B cell (primary cell): ENCODE data around the gene SDC1. TPM values are rescaled to one million over a fixed set of nuclear protein-coding genes. Genes with fewer than 3 reads are reported as not detected.

Experiments
- ATAC-seq: fragments of 200-7000 bp; cut with Tn5 transposase; one replicate; pipeline ENCODE4 v1.10.0; 2021; ENCODE audit warnings: low read depth, mild to moderate bottlenecking, moderate number of reproducible peaks, moderate library complexity
- CTCF ChIA-PET: fragments of 350-600 bp; sonication (Branson Sonifier 250); formaldehyde crosslinking; loops from one replicate; lab custom pipeline; 2021; ENCODE audit warnings: antibody characterized with exemption, inconsistent platforms; lab: Charles Lee
- POLR2A ChIA-PET: fragments of 350-600 bp; sonication (Branson Sonifier 250); formaldehyde crosslinking; loops from one replicate; lab custom pipeline; 2021; ENCODE audit warnings: antibody characterized with exemption; lab: Charles Lee
- DNase-seq: peaks from one replicate; pipeline ENCODE4 v3.0.0; 2013
- H2AFZ ChIP-seq: 2 replicates; pipeline ENCODE4 v1.6.1; 2012; ENCODE audit warnings: mild to moderate bottlenecking, low read depth, low read length; ENCODE audit not compliant: insufficient read depth, poor library complexity, severe bottlenecking
- H3K27ac ChIP-seq, 2 donors: 1 replicate in 1 of 2; 2 replicates in 1 of 2; pipeline ENCODE4 v1.5.1; 2012 to 2013; ENCODE audit warnings: low read length in 2 of 2, mild to moderate bottlenecking in 2 of 2, moderate library complexity in 1 of 2
- H3K27me3 ChIP-seq, 4 experiments: fragments of 200-600 bp in 1 of 4; sonication (generic) in 1 of 4; replicated peaks in 1 of 4; 1 replicate in 2 of 4; 2 replicates in 2 of 4; pipeline versions ENCODE4 v1.6.1 to v1.7.0; 2013 to 2016; ENCODE audit warnings: low read length in 3 of 4, mild to moderate bottlenecking in 2 of 4, mixed read lengths in 1 of 4, moderate library complexity in 1 of 4; ENCODE audit not compliant: insufficient read depth in 4 of 4, control insufficient read depth in 3 of 4; ENCODE audit errors: control extremely low read depth in 1 of 4
- H3K36me3 ChIP-seq, 2 experiments: replicated peaks in 1 of 2; 1 replicate in 1 of 2; 2 replicates in 1 of 2; pipeline versions ENCODE4 v1.6.1 to v1.7.1; 2013; ENCODE audit warnings: low read length in 1 of 2; ENCODE audit not compliant: insufficient read depth in 2 of 2, control insufficient read depth in 1 of 2; ENCODE audit errors: control extremely low read depth in 1 of 2, extremely low read depth in 1 of 2
- H3K4me1 ChIP-seq, 2 donors: fragments of 200-600 bp in 1 of 2; sonication (generic) in 1 of 2; 1 replicate in 1 of 2; 2 replicates in 1 of 2; pipeline versions ENCODE4 v1.5.1 to v1.6.1; 2013 to 2017; ENCODE audit warnings: low read length in 2 of 2; ENCODE audit not compliant: control insufficient read depth in 2 of 2, insufficient read depth in 2 of 2
- H3K4me2 ChIP-seq: replicated peaks from 2 replicates; pipeline ENCODE3; 2012; ENCODE audit warnings: mild to moderate bottlenecking, low read depth, low read length; ENCODE audit not compliant: poor library complexity, severe bottlenecking
- H3K4me3 ChIP-seq, 5 experiments: fragments of 200-600 bp in 1 of 5; sonication (generic) in 1 of 5; 1 replicate in 3 of 5; 2 replicates in 2 of 5; pipeline versions ENCODE4 v1.5.1 to v1.7.0; 2011 to 2016; ENCODE audit warnings: low read length in 4 of 5, mild to moderate bottlenecking in 4 of 5, low read depth in 2 of 5, control low read depth in 1 of 5, moderate library complexity in 1 of 5; ENCODE audit not compliant: insufficient read depth in 1 of 5; ENCODE audit errors: control extremely low read depth in 1 of 5, extremely low read depth in 1 of 5
- H3K79me2 ChIP-seq: fragments of 200-600 bp; sonication (generic); one replicate; pipeline ENCODE4 v1.6.0; 2016; ENCODE audit warnings: low read length; ENCODE audit not compliant: control insufficient read depth, insufficient read depth
- H3K9ac ChIP-seq: fragments of 200-600 bp; sonication (generic); 2 replicates; pipeline ENCODE4 v1.6.1; 2017; ENCODE audit warnings: mild to moderate bottlenecking, low read length, moderate library complexity
- H3K9me3 ChIP-seq, 3 donors: one replicate each; pipeline versions ENCODE4 v1.6.1 to v1.7.1; 2013; ENCODE audit warnings: low read length in 2 of 3; ENCODE audit not compliant: control insufficient read depth in 2 of 3, insufficient read depth in 1 of 3; ENCODE audit errors: control extremely low read depth in 1 of 3
- H4K20me1 ChIP-seq: 2 replicates; pipeline ENCODE4 v1.6.0; 2012; ENCODE audit warnings: mild to moderate bottlenecking, low read length; ENCODE audit not compliant: insufficient read depth, control insufficient read depth, poor library complexity, severe bottlenecking
- H3K27ac Mint-ChIP-seq: one replicate; pipeline ENCODE4 v1.8.0; 2021; ENCODE audit warnings: mixed read lengths
- H3K27me3 Mint-ChIP-seq: one replicate; pipeline ENCODE4 v1.8.0; 2021; ENCODE audit warnings: mixed read lengths
- H3K4me1 Mint-ChIP-seq: one replicate; pipeline ENCODE4 v1.8.0; 2021; ENCODE audit warnings: mixed read lengths
- H3K4me3 Mint-ChIP-seq: one replicate; pipeline ENCODE4 v1.8.0; 2021; ENCODE audit warnings: mixed read lengths
- H3K9me3 Mint-ChIP-seq: one replicate; pipeline ENCODE4 v1.8.0; 2022; ENCODE audit warnings: mixed read lengths; ENCODE audit not compliant: insufficient read depth
- CTCF ChIP-seq: fragments of 200-600 bp; IDR thresholded peaks from one replicate; pipeline ENCODE4 v1.8.0; 2022; ENCODE audit warnings: antibody characterized with exemption, mild to moderate bottlenecking
- EZH2 ChIP-seq: IDR thresholded peaks from 2 replicates; pipeline ENCODE4 v1.6.1; 2012; ENCODE audit warnings: borderline replicate concordance, low read depth, mild to moderate bottlenecking, moderate library complexity, low read length; ENCODE audit not compliant: insufficient read depth, poor library complexity, severe bottlenecking
- WGBS: methylation state at CpG from one replicate; pipeline ENCODE4 v1.1.5; 2013; ENCODE audit warnings: missing lambda C conversion rate; ENCODE audit not compliant: insufficient coverage; 5-methylcytosine and 5-hydroxymethylcytosine counted together
- intact Hi-C: fragments of 100-400 bp; cut with micrococcal nuclease; formaldehyde crosslinking; loops from one replicate; pipeline ENCODE4 v1.10.0; 2022
- polyA plus RNA-seq: library from polyadenylated mRNA; depleted of rRNA; stranded (reverse); fragments of >200 nt; gene quantifications from 2 replicates; pipeline ENCODE4 v1.2.3, GENCODE V29; 2012
- total RNA-seq, 2 donors: library from RNA; stranded (reverse); fragments of 120-200 nt in 1 of 2; gene quantifications; 1 replicate in 1 of 2; 2 replicates in 1 of 2; pipeline versions ENCODE4 v1.2.3 to v1.2.4, GENCODE V29; 2013 to 2022

Gene SDC1
- total and polyA plus RNA-seq, 2 donors (not counting 1 experiment from before 2014, with no cell fraction given): 0.22 TPM; not detected in 1

GRCh38 chr2:20198796-20199632 is 25.9 kb downstream of the SDC1 start:
- TF ChIP-seq EZH2: no peak
- no peak for TF ChIP-seq CTCF
- Histone ChIP-seq H3K27me3 (no peaks in the 10 kb centered on the region), H3K4me3 (no peak overlapping the region), H3K9me3 (peaks cover 0 to 8% (median 0%) of the 10 kb centered on the region in 3 donors), H3K4me1 (no peaks in the 10 kb centered on the region), H2AFZ (no peak overlapping the region), H3K79me2 (no peaks in the 10 kb centered on the region), H4K20me1 (no peaks in the 10 kb centered on the region), H3K9ac (no peak overlapping the region), H3K4me2 (no peak overlapping the region), H3K27ac (no peak overlapping the region), H3K36me3 (no peaks in the 10 kb centered on the region)
- ATAC-seq (no peak), DNase-seq (no peak)
- ChIA-PET CTCF (no interaction called here), POLR2A (no interaction called here)
- H3K4me1 Mint-ChIP-seq: no peaks in the 10 kb centered on the region
- WGBS: 100% methylated on average over 11 of the region's 14 CpGs
- no peaks in the 10 kb centered on the region for H3K9me3 Mint-ChIP-seq
- intact Hi-C loops: no loop called here
- no peak overlapping the region for H3K27ac Mint-ChIP-seq
- H3K27me3 Mint-ChIP-seq: peaks cover 7% of the 10 kb centered on the region
- H3K4me3 Mint-ChIP-seq: no peak overlapping the region

DNA sequence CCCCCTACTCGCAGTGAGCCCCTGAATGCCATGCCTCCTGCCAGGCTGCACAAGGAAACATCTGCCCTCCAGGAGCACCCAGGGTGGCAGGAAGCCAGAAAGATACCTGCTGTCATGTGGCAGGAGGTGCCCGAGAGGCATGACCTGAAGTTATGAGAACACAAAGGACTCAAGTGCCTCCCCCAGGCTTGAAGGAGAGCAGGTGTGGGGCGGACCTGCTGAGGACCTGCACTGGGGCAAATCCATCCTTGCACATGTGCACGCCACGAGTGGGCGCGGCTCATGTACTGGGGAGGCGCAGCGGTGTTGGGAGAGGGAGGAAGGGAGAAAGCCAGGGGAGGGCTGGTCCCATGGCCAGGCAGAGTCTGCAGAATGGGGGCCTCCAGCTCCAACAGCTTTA is 26.9 kb downstream of the SDC1 start:
- no peak for TF ChIP-seq CTCF
- TF ChIP-seq EZH2: no peak
- ChIA-PET CTCF (interaction anchor here (0.6 kb wide), 1 partner anchor 117 kb away, joined by 3 read pairs; no protein-coding TSS in a partner anchor), POLR2A (no interaction called here)
- no peaks in the 10 kb centered on the region for H3K4me1 ChIP-seq
- no peak overlapping the region for H3K4me2 ChIP-seq
- Mint-ChIP-seq H3K4me3 (no peak overlapping the region), H3K27me3 (peaks cover 7% of the 10 kb centered on the region), H3K9me3 (no peaks in the 10 kb centered on the region), H3K27ac (no peak overlapping the region), H3K4me1 (no peaks in the 10 kb centered on the region)
- no peak overlapping the region for H2AFZ ChIP-seq
- H3K27me3 ChIP-seq: no peaks in the 10 kb centered on the region
- DNase-seq: no peak
- peaks cover 0 to 5% (median 0%) of the 10 kb centered on the region in 3 donors for H3K9me3 ChIP-seq
- H3K9ac ChIP-seq: no peak overlapping the region
- no peak for ATAC-seq
- no peak overlapping the region for H3K27ac ChIP-seq
- intact Hi-C loops: no loop called here
- no peaks in the 10 kb centered on the region for H3K36me3 ChIP-seq
- H3K4me3 ChIP-seq: no peak overlapping the region
- H4K20me1 ChIP-seq: no peaks in the 10 kb centered on the region
- WGBS: 91% methylated on average over 9 of the region's 9 CpGs
- H3K79me2 ChIP-seq: no peaks in the 10 kb centered on the region
